K562 (cell line): ENCODE results near the gene KRT24. TPM values are rescaled to one million over a fixed set of nuclear protein-coding genes. Genes with fewer than 3 reads are reported as not detected.
A peak's percentile ranks its signal among the peaks of the same experiment; 100 is the strongest.

Experiments
- CTBP1 ChIP-seq: fragments of 450-650 bp; IDR thresholded peaks from 2 replicates; pipeline ENCODE4 v1.6.1; 2016; ENCODE audit warnings: borderline replicate concordance
- EGR1 ChIP-seq: fragments of 450-650 bp; conservative IDR thresholded peaks from 2 replicates; pipeline ENCODE4 v1.6.1; 2017; ENCODE audit warnings: mild to moderate bottlenecking
- EWSR1 ChIP-seq: fragments of 450-650 bp; IDR thresholded peaks from 2 replicates; pipeline ENCODE4 v1.6.1; 2018; ENCODE audit warnings: borderline replicate concordance, mild to moderate bottlenecking, low read depth, moderate library complexity; ENCODE audit not compliant: partially characterized antibody
- PRPF4 ChIP-seq: fragments of 200-400 bp; formaldehyde crosslinking; IDR thresholded peaks from one replicate; pipeline ENCODE4 v1.6.1; 2017; ENCODE audit warnings: low read length, low read depth, mild to moderate bottlenecking; ENCODE audit not compliant: insufficient read depth, poor library complexity, severe bottlenecking
- SMARCA4 ChIP-seq: fragments of 450-650 bp; IDR thresholded peaks from 2 replicates; pipeline ENCODE4 v1.6.1; 2016
- TCF3 ChIP-seq: sonication (generic); formaldehyde crosslinking; IDR thresholded peaks from 2 replicates; pipeline ENCODE4 v1.4.0; 2020; ENCODE audit warnings: mild to moderate bottlenecking, missing genetic modification reagents
- TEAD2 ChIP-seq: fragments of 450-650 bp; IDR thresholded peaks from 2 replicates; pipeline ENCODE4 v1.6.1; 2016; ENCODE audit warnings: missing genetic modification characterization, control low read depth, missing compliant biosample characterization
- polyA plus RNA-seq, 8 experiments: library from polyadenylated mRNA; depleted of rRNA in 4 of 8; stranded (reverse) in 5 of 8; unstranded in 3 of 8; fragments of >200 nt; fragmentation: Nextera tagmentation in 2 of 8; fragmentation: Illumina TruSeq in 1 of 8; extraction: Ambion mirVana in 2 of 8; extraction: Trizol in 1 of 8; gene quantifications; 2 replicates each; pipeline versions ENCODE4 v1.2.1 to v1.2.3, GENCODE V29; 2011 to 2014; ENCODE audit warnings: inconsistent platforms in 1 of 8, missing spikeins in 1 of 8
- total RNA-seq, 7 experiments: library from RNA; depleted of rRNA in 6 of 7; stranded (reverse); fragments of >200 nt in 6 of 7; fragmentation: Illumina TruSeq in 2 of 7; extraction: Trizol in 2 of 7; gene quantifications; 2 replicates each; pipeline versions ENCODE4 v1.2.1 to v1.2.3, GENCODE V29; 2011 to 2021; ENCODE audit warnings: low replicate concordance in 1 of 7
- TF ChIP-seq, protein P1 (sequence below): fragments of 450-650 bp; IDR thresholded peaks from 2 replicates; pipeline ENCODE4 v1.6.1; 2017; ENCODE audit warnings: antibody characterized with exemption, mild to moderate bottlenecking
- TF ChIP-seq, protein P2 (sequence below), 2 experiments: IDR thresholded peaks; 2 replicates each; pipeline ENCODE4 v1.6.1; 2012; ENCODE audit warnings: improper control_type of control experiment in 2 of 2, low read depth in 2 of 2, low read length in 2 of 2, borderline replicate concordance in 1 of 2
- TF ChIP-seq, protein P3 (sequence below), 2 experiments: fragments of 200-800 bp in 1 of 2; sonication (Bioruptor generic) in 1 of 2; sonication (generic) in 1 of 2; formaldehyde crosslinking in 1 of 2; IDR thresholded peaks in 1 of 2; conservative IDR thresholded peaks in 1 of 2; 2 replicates each; pipeline versions ENCODE4 v1.5.0 to v1.6.1; 2016 to 2020; ENCODE audit warnings: missing compliant biosample characterization in 1 of 2, missing genetic modification characterization in 1 of 2, missing genetic modification reagents in 1 of 2
- TF ChIP-seq, protein P4 (sequence below), 2 experiments: IDR thresholded peaks; 2 replicates each; pipeline ENCODE4 v1.6.1; 2011; ENCODE audit warnings: borderline replicate concordance in 1 of 2, control low read depth in 1 of 2, low read depth in 1 of 2, low read length in 1 of 2, mild to moderate bottlenecking in 1 of 2, mixed read lengths in 1 of 2, moderate library complexity in 1 of 2; ENCODE audit not compliant: insufficient read depth in 1 of 2, insufficient read length in 1 of 2, poor library complexity in 1 of 2, severe bottlenecking in 1 of 2; ENCODE audit errors: extremely low read depth in 1 of 2
- TF ChIP-seq, protein P5 (sequence below): fragments of 250-450 bp; sonication (Bioruptor Pico); IDR thresholded peaks from 2 replicates; pipeline ENCODE4 v1.4.0; 2020; ENCODE audit warnings: mild to moderate bottlenecking, moderate library complexity, borderline replicate concordance

Gene KRT24
- total and polyA plus RNA-seq, 9 of the 15 experiments (the other 6 are each of a cell fraction or from before 2014, with no cell fraction given) = not detected

DNA sequence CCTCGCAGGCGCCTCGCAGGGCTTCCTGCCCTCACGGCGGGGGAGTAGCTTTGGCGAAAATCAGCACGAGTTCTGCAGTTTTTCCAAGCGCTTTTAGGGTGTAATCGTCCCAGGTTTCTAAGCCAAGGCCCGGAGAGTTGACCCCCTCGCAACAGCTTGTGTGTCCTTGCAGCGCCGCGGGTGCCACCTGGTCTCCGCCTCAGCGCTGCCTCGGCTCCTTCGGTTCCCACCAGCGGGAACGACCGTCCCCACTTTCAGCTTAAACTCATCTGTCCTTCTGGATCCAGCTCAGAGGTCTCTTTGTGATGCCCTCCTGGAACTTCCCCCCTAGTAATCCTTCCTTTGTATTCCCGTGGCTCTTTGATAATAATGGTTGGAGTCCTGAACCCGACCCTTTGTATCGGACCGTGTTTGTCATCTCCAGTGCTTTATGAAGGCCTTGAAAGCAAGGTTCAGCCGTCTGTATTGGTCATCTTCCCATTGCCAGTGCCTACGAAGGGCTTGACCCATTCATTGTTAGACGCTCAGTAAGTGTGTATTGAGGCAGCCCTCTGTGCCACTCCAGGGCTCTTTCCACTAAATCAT, 55.1 kb downstream of the KRT24 start (continued):
- 0 out of 2 replicates have a peak, but pooled peaks have one; percentile 3 for TF ChIP-seq TCF3 (CRISPR knock-in tag)
- no peak for TF ChIP-seq PRPF4
- TF ChIP-seq EGR1 = 0 out of 2 replicates have a peak, but pooled peaks have one; percentile 14
- TF ChIP-seq, protein P1, sequence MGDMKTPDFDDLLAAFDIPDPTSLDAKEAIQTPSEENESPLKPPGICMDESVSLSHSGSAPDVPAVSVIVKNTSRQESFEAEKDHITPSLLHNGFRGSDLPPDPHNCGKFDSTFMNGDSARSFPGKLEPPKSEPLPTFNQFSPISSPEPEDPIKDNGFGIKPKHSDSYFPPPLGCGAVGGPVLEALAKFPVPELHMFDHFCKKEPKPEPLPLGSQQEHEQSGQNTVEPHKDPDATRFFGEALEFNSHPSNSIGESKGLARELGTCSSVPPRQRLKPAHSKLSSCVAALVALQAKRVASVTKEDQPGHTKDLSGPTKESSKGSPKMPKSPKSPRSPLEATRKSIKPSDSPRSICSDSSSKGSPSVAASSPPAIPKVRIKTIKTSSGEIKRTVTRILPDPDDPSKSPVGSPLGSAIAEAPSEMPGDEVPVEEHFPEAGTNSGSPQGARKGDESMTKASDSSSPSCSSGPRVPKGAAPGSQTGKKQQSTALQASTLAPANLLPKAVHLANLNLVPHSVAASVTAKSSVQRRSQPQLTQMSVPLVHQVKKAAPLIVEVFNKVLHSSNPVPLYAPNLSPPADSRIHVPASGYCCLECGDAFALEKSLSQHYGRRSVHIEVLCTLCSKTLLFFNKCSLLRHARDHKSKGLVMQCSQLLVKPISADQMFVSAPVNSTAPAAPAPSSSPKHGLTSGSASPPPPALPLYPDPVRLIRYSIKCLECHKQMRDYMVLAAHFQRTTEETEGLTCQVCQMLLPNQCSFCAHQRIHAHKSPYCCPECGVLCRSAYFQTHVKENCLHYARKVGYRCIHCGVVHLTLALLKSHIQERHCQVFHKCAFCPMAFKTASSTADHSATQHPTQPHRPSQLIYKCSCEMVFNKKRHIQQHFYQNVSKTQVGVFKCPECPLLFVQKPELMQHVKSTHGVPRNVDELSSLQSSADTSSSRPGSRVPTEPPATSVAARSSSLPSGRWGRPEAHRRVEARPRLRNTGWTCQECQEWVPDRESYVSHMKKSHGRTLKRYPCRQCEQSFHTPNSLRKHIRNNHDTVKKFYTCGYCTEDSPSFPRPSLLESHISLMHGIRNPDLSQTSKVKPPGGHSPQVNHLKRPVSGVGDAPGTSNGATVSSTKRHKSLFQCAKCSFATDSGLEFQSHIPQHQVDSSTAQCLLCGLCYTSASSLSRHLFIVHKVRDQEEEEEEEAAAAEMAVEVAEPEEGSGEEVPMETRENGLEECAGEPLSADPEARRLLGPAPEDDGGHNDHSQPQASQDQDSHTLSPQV = 0 out of 2 replicates have a peak, but pooled peaks have one; percentile 31
- TF ChIP-seq EWSR1 = no peak
- TF ChIP-seq SMARCA4 = peak; percentile 16; the same call in 1 of the 2 replicates
- TF ChIP-seq, protein P2, sequence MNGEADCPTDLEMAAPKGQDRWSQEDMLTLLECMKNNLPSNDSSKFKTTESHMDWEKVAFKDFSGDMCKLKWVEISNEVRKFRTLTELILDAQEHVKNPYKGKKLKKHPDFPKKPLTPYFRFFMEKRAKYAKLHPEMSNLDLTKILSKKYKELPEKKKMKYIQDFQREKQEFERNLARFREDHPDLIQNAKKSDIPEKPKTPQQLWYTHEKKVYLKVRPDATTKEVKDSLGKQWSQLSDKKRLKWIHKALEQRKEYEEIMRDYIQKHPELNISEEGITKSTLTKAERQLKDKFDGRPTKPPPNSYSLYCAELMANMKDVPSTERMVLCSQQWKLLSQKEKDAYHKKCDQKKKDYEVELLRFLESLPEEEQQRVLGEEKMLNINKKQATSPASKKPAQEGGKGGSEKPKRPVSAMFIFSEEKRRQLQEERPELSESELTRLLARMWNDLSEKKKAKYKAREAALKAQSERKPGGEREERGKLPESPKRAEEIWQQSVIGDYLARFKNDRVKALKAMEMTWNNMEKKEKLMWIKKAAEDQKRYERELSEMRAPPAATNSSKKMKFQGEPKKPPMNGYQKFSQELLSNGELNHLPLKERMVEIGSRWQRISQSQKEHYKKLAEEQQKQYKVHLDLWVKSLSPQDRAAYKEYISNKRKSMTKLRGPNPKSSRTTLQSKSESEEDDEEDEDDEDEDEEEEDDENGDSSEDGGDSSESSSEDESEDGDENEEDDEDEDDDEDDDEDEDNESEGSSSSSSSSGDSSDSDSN (IDR thresholded peaks at IDR 0.05; ENCODE audit: borderline replicate concordance in 1 of 2, low read depth in 2 of 2, low read length in 2 of 2) = peak in 1 of 2 experiments; percentile 50; a peak in 1 of 4 replicates
- TF ChIP-seq, protein P3, sequence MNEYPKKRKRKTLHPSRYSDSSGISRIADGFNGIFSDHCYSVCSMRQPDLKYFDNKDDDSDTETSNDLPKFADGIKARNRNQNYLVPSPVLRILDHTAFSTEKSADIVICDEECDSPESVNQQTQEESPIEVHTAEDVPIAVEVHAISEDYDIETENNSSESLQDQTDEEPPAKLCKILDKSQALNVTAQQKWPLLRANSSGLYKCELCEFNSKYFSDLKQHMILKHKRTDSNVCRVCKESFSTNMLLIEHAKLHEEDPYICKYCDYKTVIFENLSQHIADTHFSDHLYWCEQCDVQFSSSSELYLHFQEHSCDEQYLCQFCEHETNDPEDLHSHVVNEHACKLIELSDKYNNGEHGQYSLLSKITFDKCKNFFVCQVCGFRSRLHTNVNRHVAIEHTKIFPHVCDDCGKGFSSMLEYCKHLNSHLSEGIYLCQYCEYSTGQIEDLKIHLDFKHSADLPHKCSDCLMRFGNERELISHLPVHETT (CRISPR knock-in tag; conservative IDR thresholded peaks at IDR 0.05 in 1 of 2, IDR thresholded peaks at IDR 0.05 in 1 of 2) = 0 out of 4 replicates have a peak, but pooled peaks of 1 of the 2 experiments have one; percentile 4
- TF ChIP-seq TEAD2 (tag) = no peak
- TF ChIP-seq CTBP1 = 0 out of 2 replicates have a peak, but pooled peaks have one; percentile 5
- TF ChIP-seq, protein P4, sequence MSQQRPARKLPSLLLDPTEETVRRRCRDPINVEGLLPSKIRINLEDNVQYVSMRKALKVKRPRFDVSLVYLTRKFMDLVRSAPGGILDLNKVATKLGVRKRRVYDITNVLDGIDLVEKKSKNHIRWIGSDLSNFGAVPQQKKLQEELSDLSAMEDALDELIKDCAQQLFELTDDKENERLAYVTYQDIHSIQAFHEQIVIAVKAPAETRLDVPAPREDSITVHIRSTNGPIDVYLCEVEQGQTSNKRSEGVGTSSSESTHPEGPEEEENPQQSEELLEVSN (IDR thresholded peaks at IDR 0.05; ENCODE audit: borderline replicate concordance in 1 of 2, extremely low read depth in 1 of 2, insufficient read depth in 1 of 2, insufficient read length in 1 of 2, low read depth in 1 of 2, low read length in 1 of 2, poor library complexity in 1 of 2, severe bottlenecking in 1 of 2) = peak in 1 of 2 experiments; percentile 66
- TF ChIP-seq, protein P5, sequence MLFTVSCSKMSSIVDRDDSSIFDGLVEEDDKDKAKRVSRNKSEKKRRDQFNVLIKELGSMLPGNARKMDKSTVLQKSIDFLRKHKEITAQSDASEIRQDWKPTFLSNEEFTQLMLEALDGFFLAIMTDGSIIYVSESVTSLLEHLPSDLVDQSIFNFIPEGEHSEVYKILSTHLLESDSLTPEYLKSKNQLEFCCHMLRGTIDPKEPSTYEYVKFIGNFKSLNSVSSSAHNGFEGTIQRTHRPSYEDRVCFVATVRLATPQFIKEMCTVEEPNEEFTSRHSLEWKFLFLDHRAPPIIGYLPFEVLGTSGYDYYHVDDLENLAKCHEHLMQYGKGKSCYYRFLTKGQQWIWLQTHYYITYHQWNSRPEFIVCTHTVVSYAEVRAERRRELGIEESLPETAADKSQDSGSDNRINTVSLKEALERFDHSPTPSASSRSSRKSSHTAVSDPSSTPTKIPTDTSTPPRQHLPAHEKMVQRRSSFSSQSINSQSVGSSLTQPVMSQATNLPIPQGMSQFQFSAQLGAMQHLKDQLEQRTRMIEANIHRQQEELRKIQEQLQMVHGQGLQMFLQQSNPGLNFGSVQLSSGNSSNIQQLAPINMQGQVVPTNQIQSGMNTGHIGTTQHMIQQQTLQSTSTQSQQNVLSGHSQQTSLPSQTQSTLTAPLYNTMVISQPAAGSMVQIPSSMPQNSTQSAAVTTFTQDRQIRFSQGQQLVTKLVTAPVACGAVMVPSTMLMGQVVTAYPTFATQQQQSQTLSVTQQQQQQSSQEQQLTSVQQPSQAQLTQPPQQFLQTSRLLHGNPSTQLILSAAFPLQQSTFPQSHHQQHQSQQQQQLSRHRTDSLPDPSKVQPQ (CRISPR knock-in tag) = no peak
